GM12892 (cell line): ENCODE results near the gene GSTCD.
A peak's percentile ranks its signal among the peaks of the same experiment; 100 is the strongest.
"Not testable (repeated sequence)": the region's sequence is repeated elsewhere in the genome, so short reads cannot be mapped to it uniquely, and the experiment has no call there.

Source experiments
- DNase-seq: peaks from one replicate; pipeline ENCODE4 v3.0.0; 2011; ENCODE audit not compliant: insufficient read length
- FAIRE-seq: peaks from 2 replicates; lab custom pipeline; 2011; peaks lifted over from hg19 to GRCh38; lab: Jason Lieb, UNC
- POLR2A ChIP-seq: IDR thresholded peaks from 2 replicates; pipeline ENCODE4 v1.6.1; 2011; ENCODE audit warnings: low read depth, low read length, control low read depth
- POLR2AphosphoS5 ChIP-seq: IDR thresholded peaks from 2 replicates; pipeline ENCODE4 v1.6.1; 2011; ENCODE audit warnings: low read depth, low read length, control low read depth
- TAF1 ChIP-seq: IDR thresholded peaks from 2 replicates; pipeline ENCODE4 v1.6.1; 2011; ENCODE audit warnings: low read depth, mild to moderate bottlenecking, control low read depth, low read length, borderline replicate concordance

Gene GSTCD

GRCh38 chr4:105741548-105741947 is 33.0 kb downstream of the GSTCD start:
- TF ChIP-seq TAF1 = no peak
- no peak for TF ChIP-seq POLR2A
- TF ChIP-seq POLR2AphosphoS5 = no peak
- FAIRE-seq (no peak), DNase-seq (no peak)

GRCh38 chr4:105748222-105748621 is 39.6 kb downstream of the GSTCD start:
- FAIRE-seq (no peak), DNase-seq (no peak)
- no peak for TF ChIP-seq POLR2AphosphoS5
- TF ChIP-seq TAF1 = no peak
- no peak for TF ChIP-seq POLR2A

- DNase-seq (no peak), FAIRE-seq (peak; percentile 57)
- TF ChIP-seq POLR2A (no peak), POLR2AphosphoS5 (no peak), TAF1 (no peak)
Measured at GRCh38 chr4:105751718-105752299, 43.2 kb downstream of the GSTCD start.

GRCh38 chr4:105753361-105753760 is 44.8 kb downstream of the GSTCD start:
- FAIRE-seq (peak; percentile 82), DNase-seq (no peak)
- TF ChIP-seq POLR2AphosphoS5 = no peak
- no peak for TF ChIP-seq POLR2A
- no peak for TF ChIP-seq TAF1

- FAIRE-seq = no peak
- no peak for TF ChIP-seq POLR2A
- TF ChIP-seq POLR2AphosphoS5 = no peak
- TF ChIP-seq TAF1 = no peak
- no peak for DNase-seq
Measured at GRCh38 chr4:105755375-105755774, 46.8 kb downstream of the GSTCD start.

- no peak for DNase-seq
- TF ChIP-seq POLR2AphosphoS5 = no peak
- TF ChIP-seq TAF1 = no peak
- TF ChIP-seq POLR2A = no peak
- no peak for FAIRE-seq
Measured at GRCh38 chr4:105758958-105759357, 50.4 kb downstream of the GSTCD start.

- DNase-seq (no peak), FAIRE-seq (no peak)
- TF ChIP-seq POLR2A = no peak
Measured at GRCh38 chr4:105765690-105766407, 57.3 kb downstream of the GSTCD start.

- no peak for DNase-seq
- no peak for TF ChIP-seq POLR2AphosphoS5
- no peak for TF ChIP-seq TAF1
- TF ChIP-seq POLR2A = no peak
Measured at GRCh38 chr4:105767579-105767978, 59.0 kb downstream of the GSTCD start.

GRCh38 chr4:105770524-105770923 is 61.9 kb downstream of the GSTCD start:
- FAIRE-seq, DNase-seq: not testable (repeated sequence)

More at GRCh38 chr4:105767579-105767978, 59.0 kb downstream of the GSTCD start:
- FAIRE-seq = no peak

- FAIRE-seq, DNase-seq: not testable (repeated sequence)
Measured at GRCh38 chr4:105772065-105772464, 63.5 kb downstream of the GSTCD start.

- FAIRE-seq, DNase-seq: not testable (repeated sequence)
Measured at GRCh38 chr4:105775760-105776415, 67.3 kb downstream of the GSTCD start.

- FAIRE-seq = no peak
- TF ChIP-seq TAF1 (no peak), POLR2A (no peak), POLR2AphosphoS5 (no peak)
- no peak for DNase-seq
Measured at GRCh38 chr4:105780176-105780575, 71.6 kb downstream of the GSTCD start.

GRCh38 chr4:105784761-105785160 is 76.2 kb downstream of the GSTCD start:
- TF ChIP-seq TAF1 (no peak), POLR2AphosphoS5 (no peak), POLR2A (no peak)
- peak; percentile 9 for FAIRE-seq
- no peak for DNase-seq
